ENCODE results near the gene GNAI3.

Gene GNAI3

GRCh38 chr1:109538827-109539555 lies 9.4 kb upstream of the GNAI3 start:
- no peak for DNase-seq (ENCODE audit: extremely low spot score)
- CTCF ChIA-PET = interaction anchor here (0.7 to 26.3 kb wide), 8 partner anchors 3 to 473 kb away, joined by 3 to 1898 read pairs (median 11); partner anchors contain the start of genes AMIGO1, ATXN7L2, CYB561D1 and GNAI3
- TF ChIP-seq, protein P1, sequence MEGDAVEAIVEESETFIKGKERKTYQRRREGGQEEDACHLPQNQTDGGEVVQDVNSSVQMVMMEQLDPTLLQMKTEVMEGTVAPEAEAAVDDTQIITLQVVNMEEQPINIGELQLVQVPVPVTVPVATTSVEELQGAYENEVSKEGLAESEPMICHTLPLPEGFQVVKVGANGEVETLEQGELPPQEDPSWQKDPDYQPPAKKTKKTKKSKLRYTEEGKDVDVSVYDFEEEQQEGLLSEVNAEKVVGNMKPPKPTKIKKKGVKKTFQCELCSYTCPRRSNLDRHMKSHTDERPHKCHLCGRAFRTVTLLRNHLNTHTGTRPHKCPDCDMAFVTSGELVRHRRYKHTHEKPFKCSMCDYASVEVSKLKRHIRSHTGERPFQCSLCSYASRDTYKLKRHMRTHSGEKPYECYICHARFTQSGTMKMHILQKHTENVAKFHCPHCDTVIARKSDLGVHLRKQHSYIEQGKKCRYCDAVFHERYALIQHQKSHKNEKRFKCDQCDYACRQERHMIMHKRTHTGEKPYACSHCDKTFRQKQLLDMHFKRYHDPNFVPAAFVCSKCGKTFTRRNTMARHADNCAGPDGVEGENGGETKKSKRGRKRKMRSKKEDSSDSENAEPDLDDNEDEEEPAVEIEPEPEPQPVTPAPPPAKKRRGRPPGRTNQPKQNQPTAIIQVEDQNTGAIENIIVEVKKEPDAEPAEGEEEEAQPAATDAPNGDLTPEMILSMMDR (IDR thresholded peaks at IDR 0.05; ENCODE audit: control extremely low read depth, extremely low read depth, low read depth, missing control alignments) = no peak
- POLR2A ChIA-PET = no interaction called here

DNA sequence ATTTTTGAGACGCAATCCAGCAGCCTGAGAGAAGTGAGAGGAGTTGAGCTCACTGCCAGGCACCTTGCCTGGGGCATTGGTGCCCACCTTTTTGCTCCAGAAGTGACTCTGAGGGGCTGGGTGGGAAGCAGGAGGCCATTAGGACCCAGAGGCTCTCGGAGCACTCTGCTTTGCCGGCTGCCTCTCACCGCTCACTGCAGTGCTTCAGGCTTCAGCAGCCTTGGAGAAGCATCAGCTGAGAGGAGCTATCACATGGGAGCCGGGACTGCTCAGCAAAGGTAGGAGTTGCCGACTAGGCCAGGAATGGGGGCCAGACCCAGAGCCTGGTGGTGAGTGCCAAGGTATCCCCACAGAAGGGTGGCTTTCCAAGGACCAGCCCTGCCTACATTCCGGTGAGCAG lies 8.7 kb upstream of the GNAI3 start, which contains the start of gene GPR61:
TSS of gene GPR61 (plus strand) at position 197 of the 400 bp plus-strand sequence. CDS start 3,151 bp downstream, outside the sequence.
- POLR2A ChIA-PET = no interaction called here
- TF ChIP-seq, protein P1 (IDR thresholded peaks at IDR 0.05; ENCODE audit: control extremely low read depth, extremely low read depth, low read depth, missing control alignments) = no peak
- CTCF ChIA-PET = interaction anchor here (1.4 to 26.3 kb wide), 6 partner anchors 7 to 472 kb away, joined by 3 to 1898 read pairs (median 26); partner anchors contain the start of genes AHCYL1, AMIGO1, ATXN7L2 and CYB561D1
- DNase-seq (ENCODE audit: extremely low spot score) = no peak

DNA sequence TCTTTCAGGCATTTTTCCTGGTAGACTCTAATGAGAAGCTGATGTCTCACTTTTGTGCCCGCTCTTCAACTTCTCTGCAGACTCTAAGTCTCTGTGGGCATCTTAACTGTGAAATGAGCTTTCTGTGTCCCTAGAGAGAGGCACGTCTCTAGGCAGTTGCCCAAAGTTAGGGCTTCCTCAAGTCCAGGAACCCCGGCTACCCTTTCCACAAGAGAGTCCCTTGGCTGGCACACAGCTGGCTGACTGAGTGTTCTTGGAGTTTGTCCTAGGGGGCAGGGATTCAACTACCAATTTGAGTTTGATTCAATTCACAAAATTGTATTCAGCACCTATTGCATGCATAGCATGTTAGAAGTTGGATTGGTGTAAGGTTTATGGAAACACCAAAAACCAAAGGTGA lies 7.3 kb upstream of the GNAI3 start:
- DNase-seq (ENCODE audit: extremely low spot score) = no peak
- TF ChIP-seq, protein P1 (IDR thresholded peaks at IDR 0.05; ENCODE audit: control extremely low read depth, extremely low read depth, low read depth, missing control alignments) = no peak
- POLR2A ChIA-PET = no interaction called here
- CTCF ChIA-PET = interaction anchor here (1.0 to 26.3 kb wide), 9 partner anchors 8 to 489 kb away, joined by 3 to 1898 read pairs (median 4); partner anchors contain the start of genes AHCYL1, AMIGO1, ATXN7L2 and CYB561D1

DNA sequence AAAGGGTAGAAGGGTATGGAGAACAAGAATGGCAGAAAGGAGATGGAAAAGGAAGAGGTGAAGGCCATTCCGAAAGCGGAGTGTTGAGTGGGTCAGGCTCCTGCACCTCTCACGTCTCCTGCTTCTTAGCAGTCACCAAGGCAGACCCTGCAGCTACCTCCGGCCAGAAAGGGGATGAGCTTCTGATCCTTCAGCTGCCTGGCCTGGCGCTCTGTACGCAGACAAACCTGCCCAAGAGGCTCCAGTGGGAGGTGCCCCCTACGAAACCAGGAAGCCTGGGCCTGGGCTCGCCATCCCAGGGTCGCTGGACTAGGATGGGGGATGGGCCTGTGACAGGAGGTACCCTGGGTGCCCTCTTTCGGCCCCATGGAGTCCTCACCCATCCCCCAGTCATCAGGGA lies 5.8 kb upstream of the GNAI3 start:
- TF ChIP-seq, protein P1 (IDR thresholded peaks at IDR 0.05; ENCODE audit: control extremely low read depth, extremely low read depth, low read depth, missing control alignments) = no peak
- DNase-seq (ENCODE audit: extremely low spot score) = peak; percentile 10
- CTCF ChIA-PET = interaction anchor here (1.2 to 26.3 kb wide), 7 partner anchors 10 to 487 kb away, joined by 3 to 1898 read pairs (median 4); partner anchors contain the start of genes AHCYL1, AMIGO1, ATXN7L2 and CYB561D1
- POLR2A ChIA-PET = no interaction called here

- ChIA-PET CTCF (interaction anchor here (1.2 to 26.3 kb wide), 6 partner anchors 11 to 441 kb away, joined by 3 to 1898 read pairs (median 86); partner anchors contain the start of genes AHCYL1, AMIGO1, ATXN7L2 and CYB561D1), POLR2A (no interaction called here)
- DNase-seq (ENCODE audit: extremely low spot score) = peak; percentile 6
- TF ChIP-seq, protein P1 (IDR thresholded peaks at IDR 0.05; ENCODE audit: control extremely low read depth, extremely low read depth, low read depth, missing control alignments) = no peak
Measured at GRCh38 chr1:109543283-109543987, 5.0 kb upstream of the GNAI3 start.
